ENCODE results near the gene CCSER1.

- TF ChIP-seq CTCF (IDR thresholded peaks at IDR 0.05; ENCODE audit: low read depth, low read length, poor library complexity, severe bottlenecking) (no peak), EZH2phosphoT487 (IDR thresholded peaks at IDR 0.05; ENCODE audit: borderline replicate concordance, low read length) (no peak)
Measured at GRCh38 chr4:91108751-91109150, 981.6 kb downstream of the CCSER1 start.
